Measurements from ENCODE around the gene IPO4. TPM values are rescaled to one million over a fixed set of nuclear protein-coding genes. Genes with fewer than 3 reads are reported as not detected.

The IPO4 gene
- total and polyA plus RNA-seq, 10 of the 15 experiments (the other 5 are each of a cell fraction or from before 2014, with no cell fraction given): 7.8 to 139 (median 37.6) TPM

DNA sequence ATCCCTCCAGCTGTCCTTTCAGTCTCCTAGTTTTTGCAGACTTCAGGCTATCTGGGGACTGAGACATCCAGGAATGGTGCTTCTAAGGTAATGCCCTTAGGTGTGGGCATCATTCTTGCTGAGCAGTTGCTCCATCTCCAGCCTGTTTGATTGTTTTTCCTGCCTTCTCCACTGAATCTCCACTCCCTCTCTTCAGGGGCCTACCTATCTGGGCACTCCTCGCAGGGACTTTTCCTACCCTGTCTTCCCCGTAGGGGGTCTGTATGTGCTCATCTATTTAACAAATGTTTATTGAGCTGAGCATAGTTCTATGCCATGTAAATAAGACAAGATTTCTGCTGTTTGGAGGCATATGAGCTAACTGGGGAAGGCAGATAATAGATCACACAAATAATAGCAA is 55.6 kb downstream of the IPO4 start (continued):
- TF ChIP-seq, protein P1, sequence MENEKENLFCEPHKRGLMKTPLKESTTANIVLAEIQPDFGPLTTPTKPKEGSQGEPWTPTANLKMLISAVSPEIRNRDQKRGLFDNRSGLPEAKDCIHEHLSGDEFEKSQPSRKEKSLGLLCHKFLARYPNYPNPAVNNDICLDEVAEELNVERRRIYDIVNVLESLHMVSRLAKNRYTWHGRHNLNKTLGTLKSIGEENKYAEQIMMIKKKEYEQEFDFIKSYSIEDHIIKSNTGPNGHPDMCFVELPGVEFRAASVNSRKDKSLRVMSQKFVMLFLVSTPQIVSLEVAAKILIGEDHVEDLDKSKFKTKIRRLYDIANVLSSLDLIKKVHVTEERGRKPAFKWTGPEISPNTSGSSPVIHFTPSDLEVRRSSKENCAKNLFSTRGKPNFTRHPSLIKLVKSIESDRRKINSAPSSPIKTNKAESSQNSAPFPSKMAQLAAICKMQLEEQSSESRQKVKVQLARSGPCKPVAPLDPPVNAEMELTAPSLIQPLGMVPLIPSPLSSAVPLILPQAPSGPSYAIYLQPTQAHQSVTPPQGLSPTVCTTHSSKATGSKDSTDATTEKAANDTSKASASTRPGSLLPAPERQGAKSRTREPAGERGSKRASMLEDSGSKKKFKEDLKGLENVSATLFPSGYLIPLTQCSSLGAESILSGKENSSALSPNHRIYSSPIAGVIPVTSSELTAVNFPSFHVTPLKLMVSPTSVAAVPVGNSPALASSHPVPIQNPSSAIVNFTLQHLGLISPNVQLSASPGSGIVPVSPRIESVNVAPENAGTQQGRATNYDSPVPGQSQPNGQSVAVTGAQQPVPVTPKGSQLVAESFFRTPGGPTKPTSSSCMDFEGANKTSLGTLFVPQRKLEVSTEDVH (IDR thresholded peaks at IDR 0.05; ENCODE audit: low read depth, partially characterized antibody): no peak
- TF ChIP-seq PBX3 (IDR thresholded peaks at IDR 0.05; ENCODE audit: insufficient replicate concordance, low read depth, low read length) (no peak), ZBTB40 (IDR thresholded peaks at IDR 0.05; ENCODE audit: borderline replicate concordance) (no peak)

Data from GM12878 (cell line).